ENCODE results near the gene SLC12A8. TPM values are rescaled to one million over a fixed set of nuclear protein-coding genes. Genes with fewer than 3 reads are reported as not detected.

SLC12A8 gene
- total RNA-seq, 1 donor from 2014 or later = 9.1 TPM

- DNase-seq (no peak), ATAC-seq (no peak)
- TF ChIP-seq CTCF (IDR thresholded peaks at IDR 0.05) = no peak
- Histone ChIP-seq H3K36me3 (peaks cover under 1% of the 10 kb centered on the region), H3K4me1 (peaks cover 11% of the 10 kb centered on the region), H3K4me3 (no peak overlapping the region), H3K9me3 (no peaks in the 10 kb centered on the region), H3K27ac (no peak overlapping the region), H3K27me3 (ENCODE audit: low read depth) (no peaks in the 10 kb centered on the region)
- intact Hi-C loops (cut with DNase I) = no loop called here
Measured at GRCh38 chr3:125238759-125239158, 26.2 kb upstream of the SLC12A8 start.

GRCh38 chr3:125236331-125236903, 23.9 kb upstream of the SLC12A8 start:
- Histone ChIP-seq H3K27me3 (ENCODE audit: low read depth) (no peaks in the 10 kb centered on the region), H3K9me3 (no peaks in the 10 kb centered on the region), H3K4me1 (peaks cover 11% of the 10 kb centered on the region), H3K36me3 (peaks cover 17% of the 10 kb centered on the region), H3K4me3 (no peak overlapping the region), H3K27ac (peak overlapping the region; percentile 16)
- TF ChIP-seq CTCF (IDR thresholded peaks at IDR 0.05) = no peak
- intact Hi-C loops (cut with DNase I) = no loop called here
- ATAC-seq = peak; percentile 60 to 82
- DNase-seq = peak; percentile 62

- no peak for TF ChIP-seq CTCF (IDR thresholded peaks at IDR 0.05)
- Histone ChIP-seq H3K4me3 (no peak overlapping the region), H3K27ac (no peak overlapping the region), H3K27me3 (ENCODE audit: low read depth) (no peaks in the 10 kb centered on the region), H3K36me3 (peaks cover 17% of the 10 kb centered on the region), H3K9me3 (no peaks in the 10 kb centered on the region), H3K4me1 (no peaks in the 10 kb centered on the region)
- ATAC-seq (no peak), DNase-seq (no peak)
- intact Hi-C loops (cut with DNase I) = no loop called here
Measured at GRCh38 chr3:125234831-125235230, 22.3 kb upstream of the SLC12A8 start.

GRCh38 chr3:125232401-125232800, 19.9 kb upstream of the SLC12A8 start:
- no peaks in the 10 kb centered on the region for H3K9me3 ChIP-seq
- ATAC-seq (no peak), DNase-seq (no peak)
- H3K4me1 ChIP-seq = no peaks in the 10 kb centered on the region
- intact Hi-C loops (cut with DNase I) = no loop called here
- H3K27me3 ChIP-seq (ENCODE audit: low read depth) = no peaks in the 10 kb centered on the region
- no peak overlapping the region for H3K27ac ChIP-seq
- TF ChIP-seq CTCF (IDR thresholded peaks at IDR 0.05) = no peak
- H3K36me3 ChIP-seq = peaks cover 22% of the 10 kb centered on the region
- H3K4me3 ChIP-seq = no peak overlapping the region

GRCh38 chr3:125231895-125232294, 19.3 kb upstream of the SLC12A8 start:
- no peaks in the 10 kb centered on the region for H3K27me3 ChIP-seq (ENCODE audit: low read depth)
- TF ChIP-seq CTCF (IDR thresholded peaks at IDR 0.05) = no peak
- no peaks in the 10 kb centered on the region for H3K9me3 ChIP-seq
- no peaks in the 10 kb centered on the region for H3K4me1 ChIP-seq
- H3K36me3 ChIP-seq = peaks cover 22% of the 10 kb centered on the region
- ATAC-seq = no peak
- intact Hi-C loops (cut with DNase I) = no loop called here
- no peak overlapping the region for H3K27ac ChIP-seq
- H3K4me3 ChIP-seq = no peak overlapping the region
- DNase-seq = no peak
